Psoas muscle (tissue), 8 donors: ENCODE data around the gene PTPRG. TPM values are rescaled to one million over a fixed set of nuclear protein-coding genes. Genes with fewer than 3 reads are reported as not detected.

Experiments used
- ATAC-seq, 4 donors: fragments of 200-7000 bp; cut with Tn5 transposase; one replicate each; pipeline ENCODE4 v1.9.1; 2020; ENCODE audit warnings: moderate library complexity in 3 of 4, mild to moderate bottlenecking in 2 of 4
- DNase-seq, 2 donors: peaks; one replicate each; pipeline ENCODE4 v3.0.0-alpha.2; 2020
- H3K27ac ChIP-seq: fragments of 200-600 bp; one replicate; pipeline ENCODE4 v1.8.0; 2022
- H3K27me3 ChIP-seq, 3 donors: fragments of 200-600 bp in 1 of 3; one replicate each; pipeline versions ENCODE4 v1.6.1 to v1.8.0; 2013 to 2022; ENCODE audit warnings: low read length in 2 of 3, mild to moderate bottlenecking in 2 of 3, moderate library complexity in 1 of 3; ENCODE audit not compliant: insufficient read depth in 3 of 3
- H3K36me3 ChIP-seq, 2 donors: fragments of 200-600 bp in 1 of 2; one replicate each; pipeline versions ENCODE4 v1.6.1 to v1.8.0; 2013 to 2022; ENCODE audit warnings: low read depth in 1 of 2, mild to moderate bottlenecking in 1 of 2, moderate library complexity in 1 of 2; ENCODE audit not compliant: insufficient read depth in 1 of 2
- H3K4me1 ChIP-seq: fragments of 200-600 bp; one replicate; pipeline ENCODE4 v1.8.0; 2022
- H3K4me3 ChIP-seq: fragments of 200-600 bp; one replicate; pipeline ENCODE4 v1.8.0; 2022; ENCODE audit warnings: mild to moderate bottlenecking
- H3K9me3 ChIP-seq: fragments of 200-600 bp; one replicate; pipeline ENCODE4 v1.8.0; 2022
- CTCF ChIP-seq: fragments of 200-600 bp; IDR thresholded peaks from one replicate; pipeline ENCODE4 v1.8.0; 2022; ENCODE audit warnings: antibody characterized with exemption
- WGBS, 3 donors: extraction: QIAGEN DNeasy Blood & Tissue Kit; methylation state at CpG; one replicate each; pipeline versions ENCODE4 v1.1.6 to v1.1.7; 2013; 5-methylcytosine and 5-hydroxymethylcytosine counted together
- intact Hi-C, 2 donors: fragments of 100-400 bp; cut with DNase I; formaldehyde crosslinking; loops; one replicate each; pipeline versions ENCODE4 v1.11.0 to v1.14.2; 2022
- polyA plus RNA-seq, 3 donors: library from polyadenylated mRNA; stranded (reverse); fragments of 200-250 nt; gene quantifications; one replicate each; pipeline ENCODE4 v1.2.3, GENCODE V29; 2013
- total RNA-seq, 4 donors: library from RNA; stranded (reverse); fragmentation: NEBNext Ultra II Directional in 2 of 4; extraction: Animal tissue kit (Norgen Biotek cat#: 25700) in 2 of 4; gene quantifications; one replicate each; pipeline versions ENCODE4 v1.2.1 to v1.2.4, GENCODE V29; 2021 to 2023
- donor health status: healthy with polysubstance abuse.
- donor health status: DM: no; HTN: no; CAD: no; lungs with moderate emphysema.
- donor health status: Bipolar disorder and iron deficiency.
- donor health status: healthy.
- donor health status: DM: yes; HTN: yes; CAD: no.
- donor health status: DM: no; HTN: no; CAD: no.
- donor health status: DM: no; HTN: no; CAD: no.
- donor health status: DM: yes; HTN: yes; CAD: no.

Gene PTPRG
- total and polyA plus RNA-seq, 7 donors: 4.5 to 29.5 (median 12.6) TPM

- DNase-seq (no peak), ATAC-seq (no peak)
- intact Hi-C loops: no loop called here
- Histone ChIP-seq H3K9me3 (no peaks in the 10 kb centered on the region), H3K27ac (no peak overlapping the region), H3K4me1 (no peaks in the 10 kb centered on the region), H3K27me3 (no peaks in the 10 kb centered on the region), H3K36me3 (peaks cover 0 to 3% of the 10 kb centered on the region in 2 donors), H3K4me3 (no peak overlapping the region)
- 81 to 85% (median 82%) methylated on average over 8 of the region's 8 CpGs for WGBS, 3 donors
- no peak for TF ChIP-seq CTCF
These were observed 650.5 kb downstream of the PTPRG start for GRCh38 chr3:62211675-62212429.

GRCh38 chr3:62214850-62215249, 653.5 kb downstream of the PTPRG start:
- no peak for DNase-seq
- intact Hi-C loops: no loop called here
- H3K4me3 ChIP-seq: no peak overlapping the region
- TF ChIP-seq CTCF: no peak
- 92 to 98% (median 93%) methylated on average over 4 of the region's 4 CpGs for WGBS, 3 donors
- H3K36me3 ChIP-seq: peaks cover 0 to 18% of the 10 kb centered on the region in 2 donors
- H3K9me3 ChIP-seq: no peaks in the 10 kb centered on the region
- ATAC-seq: no peak
- H3K27me3 ChIP-seq: no peaks in the 10 kb centered on the region
- no peaks in the 10 kb centered on the region for H3K4me1 ChIP-seq
- H3K27ac ChIP-seq: no peak overlapping the region

GRCh38 chr3:62220616-62221015, 659.2 kb downstream of the PTPRG start:
- ATAC-seq (no peak), DNase-seq (no peak)
- Histone ChIP-seq H3K4me1 (no peaks in the 10 kb centered on the region), H3K27ac (no peak overlapping the region), H3K36me3 (peaks cover 5 to 31% of the 10 kb centered on the region in 2 donors), H3K27me3 (no peaks in the 10 kb centered on the region), H3K4me3 (no peak overlapping the region), H3K9me3 (no peaks in the 10 kb centered on the region)
- TF ChIP-seq CTCF: no peak
- intact Hi-C loops: no loop called here

GRCh38 chr3:62225051-62225450, 663.7 kb downstream of the PTPRG start:
- intact Hi-C loops: no loop called here
- Histone ChIP-seq H3K27ac (no peak overlapping the region), H3K4me3 (no peak overlapping the region), H3K36me3 (peaks cover 5 to 16% of the 10 kb centered on the region in 2 donors), H3K9me3 (no peaks in the 10 kb centered on the region), H3K27me3 (no peaks in the 10 kb centered on the region), H3K4me1 (no peaks in the 10 kb centered on the region)
- WGBS, 3 donors: 61 to 88% (median 74%) methylated on average over 2 of the region's 2 CpGs
- DNase-seq (no peak), ATAC-seq (no peak)
- TF ChIP-seq CTCF: no peak
